ENCODE measurements around the gene RAD21L1.

- TF ChIP-seq CTCF (IDR thresholded peaks at IDR 0.05; ENCODE audit: low read depth, low read length) (peak; percentile 43), POLR2A (IDR thresholded peaks at IDR 0.05; ENCODE audit: extremely low read depth, insufficient read length) (no peak), MAX (IDR thresholded peaks at IDR 0.05; ENCODE audit: low read depth, low read length) (peak; percentile 65), MYC (IDR thresholded peaks at IDR 0.05; ENCODE audit: low read depth, low read length) (no peak)
These were observed 73.7 kb downstream of the RAD21L1 start for GRCh38 chr20:1299522-1299921.
